Parathyroid adenoma (tissue), 2 donors: ENCODE data around the gene PERM1.

ENCODE experiments used
- H2AFZ ChIP-seq: fragments of 300-600 bp; sonication (generic); one replicate; pipeline ENCODE4 v1.7.0; 2017; ENCODE audit warnings: antibody characterized with exemption, mild to moderate bottlenecking
- H3K27ac ChIP-seq: fragments of 300-600 bp; sonication (generic); one replicate; pipeline ENCODE4 v1.7.0; 2017
- H3K27me3 ChIP-seq: fragments of 300-600 bp; sonication (generic); one replicate; pipeline ENCODE4 v1.7.0; 2017; ENCODE audit warnings: low read length; ENCODE audit not compliant: control insufficient read depth, insufficient read depth
- H3K36me3 ChIP-seq: fragments of 300-600 bp; sonication (generic); one replicate; pipeline ENCODE4 v1.7.0; 2017; ENCODE audit warnings: low read length; ENCODE audit not compliant: control insufficient read depth, insufficient read depth
- H3K4me1 ChIP-seq: fragments of 300-600 bp; sonication (generic); one replicate; pipeline ENCODE4 v1.7.0; 2017; ENCODE audit warnings: control low read depth
- H3K4me2 ChIP-seq: fragments of 300-600 bp; sonication (generic); one replicate; pipeline ENCODE4 v1.7.0; 2017; ENCODE audit warnings: low read length
- H3K4me3 ChIP-seq: fragments of 300-600 bp; sonication (generic); one replicate; pipeline ENCODE4 v1.7.0; 2017; ENCODE audit warnings: low read depth, low read length
- H3K79me2 ChIP-seq: fragments of 300-600 bp; sonication (generic); one replicate; pipeline ENCODE4 v1.7.0; 2017; ENCODE audit warnings: control low read depth
- H3K9ac ChIP-seq: fragments of 300-600 bp; sonication (generic); one replicate; pipeline ENCODE4 v1.7.0; 2017; ENCODE audit warnings: mild to moderate bottlenecking
- H3K9me3 ChIP-seq: fragments of 300-600 bp; sonication (generic); one replicate; pipeline ENCODE4 v1.7.0; 2017; ENCODE audit warnings: low read length; ENCODE audit not compliant: control insufficient read depth
- CTCF ChIP-seq: fragments of 300-600 bp; sonication (generic); IDR thresholded peaks from one replicate; pipeline ENCODE4 v1.7.0; 2017; ENCODE audit warnings: antibody characterized with exemption, mild to moderate bottlenecking
- donor health status: primary hyperparathyroidism.

Gene PERM1

GRCh38 chr1:998995-999724, 17.3 kb upstream of the PERM1 start:
- H3K79me2 ChIP-seq: no peaks in the 10 kb centered on the region
- no peak overlapping the region for H3K9ac ChIP-seq
- no peaks in the 10 kb centered on the region for H3K36me3 ChIP-seq
- H3K27me3 ChIP-seq: no peaks in the 10 kb centered on the region
- H3K4me3 ChIP-seq: peak overlapping the region; percentile 63
- no peaks in the 10 kb centered on the region for H3K4me1 ChIP-seq
- peak overlapping the region; percentile 99 for H3K4me2 ChIP-seq
- TF ChIP-seq CTCF: no peak
- no peak overlapping the region for H2AFZ ChIP-seq
- H3K27ac ChIP-seq: no peak overlapping the region
- no peaks in the 10 kb centered on the region for H3K9me3 ChIP-seq

GRCh38 chr1:998745-998994, 16.8 kb upstream of the PERM1 start:
- H3K4me3 ChIP-seq: peak overlapping the region; percentile 42
- no peak overlapping the region for H2AFZ ChIP-seq
- H3K27me3 ChIP-seq: no peaks in the 10 kb centered on the region
- no peaks in the 10 kb centered on the region for H3K4me1 ChIP-seq
- H3K9ac ChIP-seq: no peak overlapping the region
- H3K36me3 ChIP-seq: no peaks in the 10 kb centered on the region
- H3K27ac ChIP-seq: no peak overlapping the region
- no peaks in the 10 kb centered on the region for H3K9me3 ChIP-seq
- TF ChIP-seq CTCF: no peak
- no peaks in the 10 kb centered on the region for H3K79me2 ChIP-seq
- H3K4me2 ChIP-seq: peak overlapping the region; percentile 99

- Histone ChIP-seq H3K27ac (no peak overlapping the region), H3K4me3 (no peak overlapping the region)
- no peak for TF ChIP-seq CTCF
Observed at GRCh38 chr1:997993-998744, 16.3 kb upstream of the PERM1 start.

GRCh38 chr1:997713-997992, 15.8 kb upstream of the PERM1 start:
- Histone ChIP-seq H3K4me3 (no peak overlapping the region), H3K27ac (no peak overlapping the region)

More at GRCh38 chr1:997993-998744, 16.3 kb upstream of the PERM1 start:
- Histone ChIP-seq H3K4me2 (no peak overlapping the region), H3K79me2 (no peaks in the 10 kb centered on the region), H3K9ac (no peak overlapping the region), H2AFZ (no peak overlapping the region), H3K9me3 (no peaks in the 10 kb centered on the region), H3K4me1 (no peaks in the 10 kb centered on the region), H3K36me3 (no peaks in the 10 kb centered on the region), H3K27me3 (no peaks in the 10 kb centered on the region)

More at GRCh38 chr1:997713-997992, 15.8 kb upstream of the PERM1 start:
- no peak for TF ChIP-seq CTCF
- Histone ChIP-seq H2AFZ (no peak overlapping the region), H3K4me1 (no peaks in the 10 kb centered on the region), H3K79me2 (no peaks in the 10 kb centered on the region), H3K36me3 (no peaks in the 10 kb centered on the region), H3K9ac (no peak overlapping the region), H3K4me2 (no peak overlapping the region), H3K27me3 (no peaks in the 10 kb centered on the region), H3K9me3 (no peaks in the 10 kb centered on the region)
